ENCODE data around the gene UTS2R.
A peak's percentile ranks its signal among the peaks of the same experiment; 100 is the strongest.
"Not testable (repeated sequence)": the region's sequence is repeated elsewhere in the genome, so short reads cannot be mapped to it uniquely, and the experiment has no call there.

The UTS2R gene

DNA sequence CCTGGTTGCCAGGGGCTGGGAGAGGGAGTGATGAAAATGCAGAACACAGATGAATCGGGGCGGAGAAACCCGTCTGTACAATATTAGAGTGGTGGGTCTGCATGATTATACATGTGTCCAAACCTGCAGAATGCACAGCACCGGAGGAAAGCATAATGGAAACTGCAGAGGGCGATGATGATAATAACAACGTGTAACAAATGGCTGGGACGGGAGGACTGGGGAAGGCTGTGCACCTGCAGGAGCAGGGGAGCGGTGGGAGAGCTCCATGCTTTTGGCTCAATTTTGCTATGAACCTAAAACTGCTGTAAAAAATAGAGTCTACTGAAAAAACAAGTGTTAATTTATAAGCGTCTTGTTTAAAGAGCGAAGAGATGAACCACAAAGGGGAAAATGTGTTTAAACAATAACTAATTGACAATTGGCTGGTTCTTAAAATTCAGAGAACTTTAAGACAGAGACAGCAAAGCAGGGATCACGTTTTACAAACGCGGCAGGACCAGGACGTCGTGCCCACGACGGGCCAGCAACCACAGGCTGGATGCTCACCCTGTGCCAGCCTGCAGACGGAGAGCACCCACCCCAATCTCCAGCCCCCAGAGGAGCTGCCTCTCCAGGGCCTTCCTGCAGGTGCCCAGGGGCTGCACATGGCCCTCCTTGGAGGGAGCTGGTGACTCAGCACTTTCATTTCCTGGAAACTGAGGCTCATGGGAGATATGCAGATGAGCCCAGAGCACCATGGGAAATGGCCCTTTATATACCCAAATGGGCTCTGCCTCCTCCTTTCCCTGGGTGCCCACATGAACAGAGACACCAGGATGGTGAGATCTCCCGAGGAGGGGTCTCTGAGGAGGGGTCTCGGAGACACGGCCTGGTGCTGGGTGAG lies 12.9 kb upstream of the UTS2R start, which contains the start of gene TEX19:
Gene TEX19 (plus strand): TSS at position 783 of the 886 bp plus-strand sequence. CDS start 2,904 bp downstream, outside the sequence.
- Mint-ChIP-seq H3K4me1 (peaks cover 12% of the 10 kb centered on the region), H3K27me3 (peaks cover 52% of the 10 kb centered on the region), H3K27ac (peak within 1 kb of the TSS in 1 of 2 donors; percentile 89), H3K9me3 (no peaks in the 10 kb centered on the region), H3K4me3 (peak within 1 kb of the TSS in 1 of 2 donors; percentile 0)
- ATAC-seq, result peak; percentile 72
- peak in 1 of 2 donors; percentile 35 for DNase-seq

GRCh38 chr17:82359451-82360074 lies 12.0 kb upstream of the UTS2R start:
- not testable (repeated sequence) for DNase-seq, H3K4me3 Mint-ChIP-seq, ATAC-seq, H3K9me3 Mint-ChIP-seq
- peak overlapping the region in 1 of 2 donors; percentile 12 for H3K27ac Mint-ChIP-seq
- H3K4me1 Mint-ChIP-seq, result peaks cover 12% of the 10 kb centered on the region
- peaks cover 51% of the 10 kb centered on the region for H3K27me3 Mint-ChIP-seq

DNA sequence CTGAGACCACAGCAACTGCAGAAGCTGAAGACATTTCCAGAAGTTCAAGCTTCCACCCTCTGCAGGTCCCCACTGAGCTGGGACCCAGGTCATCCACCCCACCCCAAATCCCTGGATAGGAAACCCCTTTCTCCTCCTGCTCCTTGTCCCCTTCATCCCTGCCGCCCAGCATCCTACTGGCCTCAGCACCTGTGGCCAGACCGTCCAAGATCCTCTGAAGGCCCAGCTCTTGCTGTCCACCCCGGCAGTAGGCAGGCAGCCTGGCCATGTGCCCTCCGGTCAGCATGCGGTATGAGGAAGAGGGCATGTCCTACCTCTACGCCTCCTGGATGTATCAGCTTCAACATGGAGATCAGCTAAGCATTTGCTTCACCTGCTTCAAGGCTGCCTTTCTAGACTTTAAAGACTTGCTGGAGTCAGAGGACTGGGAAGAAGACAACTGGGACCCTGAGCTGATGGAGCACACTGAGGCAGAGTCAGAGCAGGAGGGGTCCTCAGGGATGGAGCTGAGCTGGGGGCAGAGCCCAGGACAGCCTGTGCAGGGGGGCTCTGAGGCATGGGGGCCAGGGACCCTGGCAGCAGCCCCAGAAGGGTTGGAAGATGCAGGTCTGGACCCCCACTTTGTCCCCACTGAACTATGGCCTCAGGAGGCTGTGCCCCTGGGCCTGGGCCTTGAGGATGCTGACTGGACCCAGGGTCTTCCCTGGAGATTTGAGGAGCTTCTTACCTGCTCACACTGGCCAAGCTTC lies 9.5 kb upstream of the UTS2R start:
- peak overlapping the region in 1 of 2 donors; percentile 74 for H3K27ac Mint-ChIP-seq
- no peak overlapping the region for H3K4me3 Mint-ChIP-seq
- DNase-seq (no peak), ATAC-seq (no peak)
- H3K9me3 Mint-ChIP-seq, result no peaks in the 10 kb centered on the region
- H3K4me1 Mint-ChIP-seq, result peaks cover 12% of the 10 kb centered on the region
- H3K27me3 Mint-ChIP-seq, result peaks cover 29% of the 10 kb centered on the region

- no peaks in the 10 kb centered on the region for H3K9me3 Mint-ChIP-seq
- no peak overlapping the region for H3K4me3 Mint-ChIP-seq
- peaks cover 34% of the 10 kb centered on the region for H3K27me3 Mint-ChIP-seq
- H3K4me1 Mint-ChIP-seq, result peaks cover 4% of the 10 kb centered on the region
- DNase-seq, result no peak
- ATAC-seq, result no peak
- no peak overlapping the region for H3K27ac Mint-ChIP-seq
These were observed 5.8 kb upstream of the UTS2R start for GRCh38 chr17:82365606-82366295.

- peaks cover 10% of the 10 kb centered on the region for H3K4me1 Mint-ChIP-seq
- no peak overlapping the region for H3K4me3 Mint-ChIP-seq
- H3K27me3 Mint-ChIP-seq, result peaks cover 36% of the 10 kb centered on the region
- ATAC-seq (no peak), DNase-seq (no peak)
- no peaks in the 10 kb centered on the region for H3K9me3 Mint-ChIP-seq
- H3K27ac Mint-ChIP-seq, result no peak overlapping the region
These were observed 4.8 kb upstream of the UTS2R start for GRCh38 chr17:82366749-82367148.

- no peak overlapping the region for H3K27ac Mint-ChIP-seq
- no peak for ATAC-seq
These were observed 3.6 kb upstream of the UTS2R start for GRCh38 chr17:82367724-82368524.

DNA sequence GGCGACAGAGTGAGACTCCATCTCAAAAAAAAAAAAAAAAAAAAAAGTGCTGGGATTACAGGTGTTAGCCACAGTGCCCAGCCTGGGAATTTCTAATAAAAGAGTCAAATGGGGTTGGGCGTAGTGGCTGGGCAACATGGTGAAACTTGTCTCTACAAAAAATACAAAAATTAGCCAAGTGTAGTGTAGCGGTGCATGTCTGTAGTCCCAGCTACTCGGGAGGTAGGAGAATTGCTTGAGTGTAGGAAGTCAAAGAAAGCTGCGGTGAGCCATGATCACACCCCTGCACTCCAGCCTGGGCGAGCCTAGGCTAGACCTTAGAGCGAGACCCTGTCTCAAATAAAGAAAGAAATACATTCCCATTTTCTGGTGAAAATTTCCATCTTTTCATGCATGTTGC lies 2.4 kb upstream of the UTS2R start:
- Mint-ChIP-seq H3K9me3 (no peaks in the 10 kb centered on the region), H3K27me3 (peaks cover 51% of the 10 kb centered on the region), H3K27ac (no peak overlapping the region), H3K4me3 (no peak overlapping the region), H3K4me1 (peaks cover 26% of the 10 kb centered on the region)
- ATAC-seq (no peak), DNase-seq (no peak)

More at GRCh38 chr17:82367724-82368524, 3.6 kb upstream of the UTS2R start:
- Mint-ChIP-seq H3K4me1 (peaks cover 18% of the 10 kb centered on the region), H3K9me3 (no peaks in the 10 kb centered on the region), H3K4me3 (no peak overlapping the region), H3K27me3 (peaks cover 40% of the 10 kb centered on the region)
- no peak for DNase-seq

GRCh38 chr17:82370471-82371332 lies 863 bp upstream of the UTS2R start:
- DNase-seq (no peak), ATAC-seq (peak; percentile 66)
- peak overlapping the region; percentile 62 to 84 for H3K4me3 Mint-ChIP-seq
- peaks cover 26% of the 10 kb centered on the region for H3K4me1 Mint-ChIP-seq
- no peak overlapping the region for H3K27ac Mint-ChIP-seq
- H3K9me3 Mint-ChIP-seq, result no peaks in the 10 kb centered on the region
- peaks cover 62% of the 10 kb centered on the region for H3K27me3 Mint-ChIP-seq

DNA sequence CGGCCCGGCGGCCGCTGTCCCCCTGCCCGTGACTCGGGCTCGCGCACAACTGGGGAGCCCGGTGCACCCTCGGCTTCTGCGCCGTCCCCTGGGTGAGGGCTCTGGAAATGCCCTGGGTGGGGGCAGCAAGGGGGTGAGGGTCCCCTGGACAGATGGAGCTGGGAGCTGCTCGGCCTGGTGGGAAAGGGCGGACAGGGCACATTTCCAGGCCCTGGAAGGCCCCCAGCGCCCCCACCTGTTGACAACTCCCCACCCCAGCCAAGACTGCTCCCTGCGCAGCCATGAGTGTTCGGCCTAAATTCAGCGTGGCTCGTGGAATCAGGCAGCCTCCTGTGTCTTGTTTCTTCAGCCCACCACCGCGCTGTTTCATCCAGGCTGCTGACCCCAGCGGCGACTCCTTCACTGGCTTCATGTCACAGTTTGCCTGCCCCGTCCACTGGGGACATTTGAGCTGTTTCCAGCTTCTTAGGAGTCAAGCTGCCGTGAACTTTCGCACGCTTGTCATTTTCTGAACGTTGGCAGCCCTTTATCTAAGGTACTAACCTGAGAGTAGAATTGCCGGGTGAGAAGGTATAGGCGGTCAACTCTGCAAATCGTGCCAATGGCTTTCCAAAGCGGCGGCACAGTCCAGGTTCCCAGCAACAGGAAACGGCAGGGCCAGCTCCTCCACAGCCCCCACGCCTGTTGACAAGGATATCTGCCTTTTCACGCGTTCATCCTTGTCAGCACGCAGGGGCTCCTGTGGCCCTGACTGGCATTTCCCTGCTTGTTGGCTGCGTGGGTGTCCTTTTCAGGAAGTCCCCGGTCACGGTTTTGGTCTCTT lies 895 bp downstream of the UTS2R start:
- Mint-ChIP-seq H3K4me3 (peak overlapping the region; percentile 32 to 51), H3K27me3 (peaks cover 74% of the 10 kb centered on the region), H3K9me3 (no peaks in the 10 kb centered on the region), H3K27ac (no peak overlapping the region), H3K4me1 (peaks cover 26% of the 10 kb centered on the region)
- DNase-seq (no peak), ATAC-seq (peak; percentile 17)

DNA sequence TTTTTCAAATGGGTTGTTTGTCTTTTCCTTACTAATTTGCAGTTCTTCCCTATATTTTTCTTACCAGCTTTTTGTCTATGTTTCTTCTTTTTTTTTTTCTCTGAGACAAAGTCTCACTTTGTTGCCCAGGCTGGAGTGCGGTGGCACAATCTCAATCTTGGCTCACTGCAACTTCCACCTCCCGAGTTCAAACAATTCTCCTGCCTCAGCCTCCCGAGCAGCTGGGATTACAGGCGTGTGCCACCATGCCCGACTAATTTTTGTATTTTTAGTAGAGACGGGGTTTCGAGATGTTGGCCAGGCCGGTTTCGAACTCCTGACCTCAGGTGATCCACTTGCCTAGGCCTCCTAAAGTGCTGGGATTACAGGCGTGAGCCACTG lies 1.5 kb downstream of the UTS2R start:
- not testable (repeated sequence) for DNase-seq, H3K27ac Mint-ChIP-seq, ATAC-seq, H3K9me3 Mint-ChIP-seq
- Mint-ChIP-seq H3K4me1 (peaks cover 26% of the 10 kb centered on the region), H3K4me3 (peak overlapping the region; percentile 18 to 51), H3K27me3 (peaks cover 74% of the 10 kb centered on the region)

DNA sequence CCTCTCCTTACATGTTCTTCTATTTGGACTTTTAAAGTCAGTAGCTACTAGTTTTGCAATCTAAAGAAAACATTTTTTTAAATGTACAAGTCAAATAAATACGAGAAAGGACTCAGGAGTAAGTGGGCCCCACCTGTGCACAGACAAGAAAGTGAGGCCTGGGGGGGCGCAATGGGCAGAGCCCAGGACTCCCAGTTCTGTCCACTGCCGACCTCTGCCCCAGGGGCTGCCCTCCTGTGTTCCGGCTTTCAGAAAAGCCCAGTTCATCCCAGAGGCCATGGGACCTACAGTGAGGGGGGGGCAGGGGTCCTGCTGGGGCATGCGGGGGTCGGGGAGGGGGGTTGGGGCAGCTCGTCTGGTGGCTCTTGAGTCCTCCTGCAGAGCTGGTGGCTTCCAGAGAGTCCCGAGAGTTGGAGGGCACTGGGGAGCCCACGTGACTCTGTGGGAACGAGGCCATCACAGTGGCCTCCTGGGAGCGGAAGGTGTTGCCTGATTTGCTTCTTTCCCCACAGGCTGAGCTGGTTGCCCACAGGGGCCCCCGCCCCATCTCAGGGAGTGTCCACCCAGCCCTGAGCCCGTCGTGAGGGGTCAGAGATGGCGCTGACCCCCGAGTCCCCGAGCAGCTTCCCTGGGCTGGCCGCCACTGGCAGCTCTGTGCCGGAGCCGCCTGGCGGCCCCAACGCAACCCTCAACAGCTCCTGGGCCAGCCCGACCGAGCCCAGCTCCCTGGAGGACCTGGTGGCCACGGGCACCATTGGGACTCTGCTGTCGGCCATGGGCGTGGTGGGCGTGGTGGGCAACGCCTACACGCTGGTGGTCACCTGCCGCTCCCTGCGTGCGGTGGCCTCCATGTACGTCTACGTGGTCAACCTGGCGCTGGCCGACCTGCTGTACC lies 2.4 kb downstream of the UTS2R start:
- H3K27ac Mint-ChIP-seq, result no peak overlapping the region
- DNase-seq, result no peak
- no peak for ATAC-seq
- no peak overlapping the region for H3K4me3 Mint-ChIP-seq
- H3K4me1 Mint-ChIP-seq, result peaks cover 26% of the 10 kb centered on the region
- H3K27me3 Mint-ChIP-seq, result peaks cover 78% of the 10 kb centered on the region
- H3K9me3 Mint-ChIP-seq, result no peaks in the 10 kb centered on the region

DNA sequence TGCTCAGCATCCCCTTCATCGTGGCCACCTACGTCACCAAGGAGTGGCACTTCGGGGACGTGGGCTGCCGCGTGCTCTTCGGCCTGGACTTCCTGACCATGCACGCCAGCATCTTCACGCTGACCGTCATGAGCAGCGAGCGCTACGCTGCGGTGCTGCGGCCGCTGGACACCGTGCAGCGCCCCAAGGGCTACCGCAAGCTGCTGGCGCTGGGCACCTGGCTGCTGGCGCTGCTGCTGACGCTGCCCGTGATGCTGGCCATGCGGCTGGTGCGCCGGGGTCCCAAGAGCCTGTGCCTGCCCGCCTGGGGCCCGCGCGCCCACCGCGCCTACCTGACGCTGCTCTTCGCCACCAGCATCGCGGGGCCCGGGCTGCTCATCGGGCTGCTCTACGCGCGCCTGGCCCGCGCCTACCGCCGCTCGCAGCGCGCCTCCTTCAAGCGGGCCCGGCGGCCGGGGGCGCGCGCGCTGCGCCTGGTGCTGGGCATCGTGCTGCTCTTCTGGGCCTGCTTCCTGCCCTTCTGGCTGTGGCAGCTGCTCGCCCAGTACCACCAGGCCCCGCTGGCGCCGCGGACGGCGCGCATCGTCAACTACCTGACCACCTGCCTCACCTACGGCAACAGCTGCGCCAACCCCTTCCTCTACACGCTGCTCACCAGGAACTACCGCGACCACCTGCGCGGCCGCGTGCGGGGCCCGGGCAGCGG lies 3.2 kb downstream of the UTS2R start:
- H3K9me3 Mint-ChIP-seq, result no peaks in the 10 kb centered on the region
- H3K4me1 Mint-ChIP-seq, result peaks cover 28% of the 10 kb centered on the region
- no peak for ATAC-seq
- no peak overlapping the region for H3K27ac Mint-ChIP-seq
- no peak for DNase-seq
- no peak overlapping the region for H3K4me3 Mint-ChIP-seq
- H3K27me3 Mint-ChIP-seq, result peaks cover 83% of the 10 kb centered on the region

Measured in stimulated activated naive CD8-positive, alpha-beta T cell treated with anti-CD3 and anti-CD28 coated beads, Interleukin-15, amount 100 ng/mL, for 72 hours (primary cell).